ES-I3 (cell line): ENCODE results near the gene IL21R.

Source experiments
- H3K36me3 ChIP-seq: 2 replicates; pipeline ENCODE4 v1.6.1; 2013; ENCODE audit warnings: mild to moderate bottlenecking, low read length, control low read depth, moderate library complexity; ENCODE audit not compliant: insufficient read depth
- H3K4me1 ChIP-seq: 2 replicates; pipeline ENCODE4 v1.6.1; 2013; ENCODE audit warnings: mild to moderate bottlenecking, control low read depth, low read length; ENCODE audit not compliant: insufficient read depth
- H3K9ac ChIP-seq: 2 replicates; pipeline ENCODE4 v1.6.1; 2013; ENCODE audit warnings: low read depth, mild to moderate bottlenecking, low read length, moderate library complexity
- H3K9me3 ChIP-seq: 2 replicates; pipeline ENCODE4 v1.6.1; 2013; ENCODE audit warnings: mild to moderate bottlenecking, low read length, moderate library complexity; ENCODE audit not compliant: control insufficient read depth, insufficient read depth

The IL21R gene

GRCh38 chr16:27473101-27473900, 71.3 kb downstream of the IL21R start:
- H3K9ac ChIP-seq, result no peak overlapping the region
- H3K4me1 ChIP-seq, result no peaks in the 10 kb centered on the region

GRCh38 chr16:27474041-27474440, 72.1 kb downstream of the IL21R start:
- Histone ChIP-seq H3K9ac (no peak overlapping the region), H3K9me3 (no peaks in the 10 kb centered on the region), H3K36me3 (peaks cover 25% of the 10 kb centered on the region), H3K4me1 (no peaks in the 10 kb centered on the region)

More at GRCh38 chr16:27473101-27473900, 71.3 kb downstream of the IL21R start:
- H3K36me3 ChIP-seq, result peaks cover 26% of the 10 kb centered on the region
- no peaks in the 10 kb centered on the region for H3K9me3 ChIP-seq

DNA sequence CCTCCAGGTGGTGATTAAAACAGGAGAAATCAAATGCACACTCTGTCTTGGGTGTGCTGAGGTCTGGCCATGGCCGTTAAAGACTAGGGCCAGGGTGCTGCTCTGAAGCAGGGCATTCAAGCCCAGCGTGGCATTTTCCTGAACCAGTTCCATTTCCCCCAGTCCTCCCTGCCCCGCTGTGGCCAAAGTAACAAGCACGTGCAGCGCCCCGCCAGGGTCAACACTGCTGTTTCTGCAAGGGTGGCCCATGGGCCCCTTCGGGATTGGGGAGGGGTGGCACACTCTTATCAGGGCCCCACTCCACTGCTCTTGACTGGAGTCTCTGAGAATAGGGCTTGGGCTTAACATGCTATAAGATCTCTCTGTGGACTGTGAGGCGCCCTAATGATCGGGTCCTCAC, 72.9 kb downstream of the IL21R start:
- Histone ChIP-seq H3K9me3 (no peaks in the 10 kb centered on the region), H3K9ac (no peak overlapping the region), H3K4me1 (no peaks in the 10 kb centered on the region), H3K36me3 (peaks cover 25% of the 10 kb centered on the region)

GRCh38 chr16:27475561-27475960, 73.6 kb downstream of the IL21R start:
- Histone ChIP-seq H3K4me1 (no peaks in the 10 kb centered on the region), H3K36me3 (peaks cover 30% of the 10 kb centered on the region), H3K9ac (no peak overlapping the region), H3K9me3 (no peaks in the 10 kb centered on the region)

DNA sequence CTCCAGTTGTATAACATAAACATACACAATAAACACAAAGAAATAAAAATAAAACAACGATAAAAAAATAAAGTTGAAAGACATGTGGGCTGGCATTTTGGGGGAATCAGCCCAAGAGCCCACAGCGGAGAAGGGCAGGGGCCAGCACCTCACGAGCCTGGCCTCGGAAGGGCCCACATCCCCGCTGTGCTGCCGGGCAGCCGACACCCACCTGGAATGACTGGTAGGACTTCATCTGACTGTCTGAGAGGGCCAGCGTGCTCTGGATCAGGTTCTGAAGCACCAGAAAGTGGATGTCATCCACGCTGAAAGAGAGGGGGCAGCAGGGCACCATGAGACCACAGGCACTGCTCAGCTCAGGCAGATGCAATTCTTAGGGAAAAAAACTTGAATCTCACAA, 74.3 kb downstream of the IL21R start:
- H3K9ac ChIP-seq, result no peak overlapping the region
- no peaks in the 10 kb centered on the region for H3K9me3 ChIP-seq
- H3K4me1 ChIP-seq, result no peaks in the 10 kb centered on the region
- H3K36me3 ChIP-seq, result peaks cover 31% of the 10 kb centered on the region

GRCh38 chr16:27480761-27481160, 78.8 kb downstream of the IL21R start:
- Histone ChIP-seq H3K36me3 (peaks cover 54% of the 10 kb centered on the region), H3K4me1 (no peaks in the 10 kb centered on the region), H3K9ac (no peak overlapping the region), H3K9me3 (no peaks in the 10 kb centered on the region)

DNA sequence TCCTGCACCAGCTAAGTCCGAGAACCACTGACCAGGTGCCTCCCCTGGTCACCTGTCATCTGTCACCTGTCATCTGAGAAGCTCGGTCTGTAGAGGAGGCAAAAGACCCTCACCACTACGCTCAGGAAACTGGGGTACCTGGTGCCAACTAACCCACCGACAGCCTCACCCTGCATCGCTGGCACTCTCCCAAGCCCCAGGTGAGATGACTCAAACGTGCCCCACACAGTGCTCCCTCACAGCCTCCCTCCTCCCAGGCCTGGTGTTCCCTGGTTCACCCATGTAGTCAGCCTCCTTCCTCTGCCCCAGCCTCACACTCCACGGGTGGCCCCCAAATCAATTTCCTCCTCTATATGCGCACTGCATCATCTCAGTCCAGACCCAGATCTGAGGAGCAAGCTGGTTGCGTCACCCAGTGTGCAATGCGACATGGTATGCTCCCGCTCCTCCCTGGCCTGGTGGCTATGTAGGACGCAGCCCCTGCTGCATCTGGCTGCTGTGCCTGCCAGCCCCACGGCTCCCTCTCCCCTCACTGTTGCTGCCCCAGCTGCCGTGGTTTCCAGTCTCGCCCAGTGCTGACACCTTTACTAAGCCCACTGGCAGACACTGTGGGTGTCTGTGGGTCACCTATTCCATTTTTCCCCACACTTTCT, 79.4 kb downstream of the IL21R start:
- Histone ChIP-seq H3K4me1 (no peaks in the 10 kb centered on the region), H3K9me3 (no peaks in the 10 kb centered on the region), H3K36me3 (peaks cover 58% of the 10 kb centered on the region), H3K9ac (no peak overlapping the region)

- H3K36me3 ChIP-seq, result peaks cover 64% of the 10 kb centered on the region
- no peaks in the 10 kb centered on the region for H3K4me1 ChIP-seq
- H3K9me3 ChIP-seq, result no peaks in the 10 kb centered on the region
- H3K9ac ChIP-seq, result no peak overlapping the region
These were observed 80.6 kb downstream of the IL21R start for GRCh38 chr16:27482397-27483087.

DNA sequence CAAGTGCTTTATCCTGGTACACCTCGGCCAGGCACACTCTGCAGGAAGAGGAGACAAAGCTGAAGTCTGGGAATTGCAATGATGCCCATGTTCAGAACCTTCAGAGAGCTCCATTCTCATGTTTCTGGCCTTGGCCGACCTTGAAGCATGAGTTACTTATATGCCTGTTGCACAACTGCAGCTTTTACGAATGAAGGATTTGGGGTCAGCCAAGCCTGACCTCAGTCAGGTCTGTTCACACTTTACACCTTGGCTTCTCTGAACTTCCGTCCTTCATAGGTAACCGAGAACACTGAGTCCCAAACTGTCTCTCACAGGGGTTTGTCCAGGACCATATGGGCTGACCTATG, 81.1 kb downstream of the IL21R start:
- Histone ChIP-seq H3K9me3 (no peaks in the 10 kb centered on the region), H3K36me3 (peaks cover 61% of the 10 kb centered on the region), H3K4me1 (no peaks in the 10 kb centered on the region), H3K9ac (no peak overlapping the region)

GRCh38 chr16:27483624-27484023, 81.7 kb downstream of the IL21R start:
- H3K9ac ChIP-seq, result no peak overlapping the region
- H3K9me3 ChIP-seq, result no peaks in the 10 kb centered on the region
- H3K4me1 ChIP-seq, result no peaks in the 10 kb centered on the region
- H3K36me3 ChIP-seq, result peaks cover 62% of the 10 kb centered on the region

GRCh38 chr16:27485126-27485525, 83.2 kb downstream of the IL21R start:
- peaks cover 75% of the 10 kb centered on the region for H3K36me3 ChIP-seq
- H3K9me3 ChIP-seq, result no peaks in the 10 kb centered on the region
- H3K9ac ChIP-seq, result no peak overlapping the region
- no peaks in the 10 kb centered on the region for H3K4me1 ChIP-seq

GRCh38 chr16:27485811-27486210, 83.8 kb downstream of the IL21R start:
- Histone ChIP-seq H3K9me3 (no peaks in the 10 kb centered on the region), H3K36me3 (peaks cover 77% of the 10 kb centered on the region), H3K4me1 (no peaks in the 10 kb centered on the region), H3K9ac (no peak overlapping the region)

DNA sequence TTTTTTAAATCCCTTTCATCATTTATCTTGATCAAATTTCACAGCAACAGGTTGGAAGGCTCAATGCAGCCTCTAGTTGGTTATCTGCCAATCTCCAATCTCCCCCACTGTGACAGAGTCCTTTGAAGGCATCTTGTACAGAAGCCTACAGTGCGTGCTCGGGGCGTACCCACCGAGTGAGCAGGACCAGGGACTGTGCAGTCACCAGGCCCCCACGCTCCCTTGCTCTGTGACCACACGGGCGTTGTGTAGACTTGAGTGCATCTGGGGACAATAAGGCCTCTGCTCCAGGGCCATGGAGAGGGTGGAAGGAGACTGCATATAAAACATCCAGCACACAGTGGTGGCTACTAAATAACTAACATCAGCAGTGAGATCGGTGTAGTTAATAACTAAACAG, 84.4 kb downstream of the IL21R start:
- H3K36me3 ChIP-seq, result peaks cover 78% of the 10 kb centered on the region
- no peaks in the 10 kb centered on the region for H3K9me3 ChIP-seq
- no peak overlapping the region for H3K9ac ChIP-seq
- no peaks in the 10 kb centered on the region for H3K4me1 ChIP-seq

GRCh38 chr16:27486760-27487159, 84.8 kb downstream of the IL21R start:
- H3K4me1 ChIP-seq, result no peaks in the 10 kb centered on the region
- H3K36me3 ChIP-seq, result peaks cover 74% of the 10 kb centered on the region
- H3K9me3 ChIP-seq, result no peaks in the 10 kb centered on the region
- no peak overlapping the region for H3K9ac ChIP-seq

- H3K36me3 ChIP-seq, result peaks cover 63% of the 10 kb centered on the region
- no peaks in the 10 kb centered on the region for H3K9me3 ChIP-seq
- H3K4me1 ChIP-seq, result no peaks in the 10 kb centered on the region
- H3K9ac ChIP-seq, result no peak overlapping the region
These were observed 87.4 kb downstream of the IL21R start for GRCh38 chr16:27489421-27489820.
